K562 (cell line): ENCODE results near the gene ALKBH3. TPM values are rescaled to one million over a fixed set of nuclear protein-coding genes. Genes with fewer than 3 reads are reported as not detected.

Source experiments
- ATAC-seq: fragments of 200-7000 bp; cut with Tn5 transposase; 3 replicates; pipeline ENCODE4 v1.9.1; 2020; ENCODE audit warnings: moderate library complexity
- BruUV-seq: library from RNA; stranded (reverse); fragments of 400-500 nt; replicated peaks from 2 replicates; lab custom pipeline; 2021; lab: Mats Ljungman, UMichigan
- CTCF ChIA-PET: fragments of 300-600 bp; formaldehyde crosslinking; extraction: SDS; loops from one replicate; lab custom pipeline; 2021; ENCODE audit warnings: low intra/inter-chr PET ratio; lab: Yijun Ruan, JAX
- POLR2A ChIA-PET: fragments of 300-600, 350-650 bp; sonication (Branson Sonifier 250); formaldehyde crosslinking; extraction: SDS; loops from one replicate; lab custom pipeline; 2021; ENCODE audit warnings: antibody characterized with exemption, inconsistent platforms; lab: Yijun Ruan, JAX
- DNase-seq, 4 experiments: peaks; one replicate each; pipeline versions ENCODE4 v3.0.0 to v3.0.0-alpha.2; 2011 to 2018; ENCODE audit warnings: low spot score in 3 of 4, mixed read lengths in 3 of 4; ENCODE audit errors: extremely low read depth in 1 of 4
- FAIRE-seq: peaks from 2 replicates; lab custom pipeline; 2011; peaks lifted over from hg19 to GRCh38; lab: Jason Lieb, UNC
- H2AFZ ChIP-seq: 2 replicates; pipeline ENCODE4 v1.6.0; 2011; ENCODE audit warnings: low read depth, low read length, control low read depth, inconsistent platforms
- H3K27ac ChIP-seq: fragments of 200-600 bp; 3 replicates; pipeline ENCODE4 v1.8.0; 2011; ENCODE audit warnings: low read depth, mild to moderate bottlenecking, control low read depth, inconsistent platforms, low read length, moderate library complexity, mixed read lengths; ENCODE audit errors: extremely low read depth
- H3K27me3 ChIP-seq, 2 experiments: fragments of 300-600 bp in 1 of 2; 2 replicates in 1 of 2; 3 replicates in 1 of 2; pipeline versions ENCODE4 v1.6.0 to v1.8.0; 2011; ENCODE audit warnings: inconsistent platforms in 2 of 2, low read length in 2 of 2, mild to moderate bottlenecking in 1 of 2, mixed read lengths in 1 of 2, moderate library complexity in 1 of 2; ENCODE audit not compliant: control insufficient read depth in 2 of 2, insufficient read depth in 2 of 2
- H3K36me3 ChIP-seq: fragments of 300-600 bp; 3 replicates; pipeline ENCODE4 v1.8.0; 2011; ENCODE audit warnings: mild to moderate bottlenecking, low read length, inconsistent platforms; ENCODE audit not compliant: control insufficient read depth, insufficient read depth
- H3K4me1 ChIP-seq, 2 experiments: fragments of 200-600 bp in 1 of 2; replicated peaks in 1 of 2; 2 replicates in 1 of 2; 3 replicates in 1 of 2; pipeline versions ENCODE4 v1.5.1 to v1.8.0; 2011; ENCODE audit warnings: inconsistent platforms in 2 of 2, low read length in 2 of 2, mild to moderate bottlenecking in 1 of 2, mixed read lengths in 1 of 2, moderate library complexity in 1 of 2; ENCODE audit not compliant: control insufficient read depth in 2 of 2, insufficient read depth in 2 of 2
- H3K4me2 ChIP-seq: 2 replicates; pipeline ENCODE4 v1.6.1; 2011; ENCODE audit warnings: low read length, control low read depth, inconsistent platforms, mixed read lengths; ENCODE audit not compliant: insufficient read depth
- H3K4me3 ChIP-seq: fragments of 200-600 bp; sonication (generic), shearing (Covaris generic); 2 replicates; pipeline ENCODE4 v1.5.1; 2016; ENCODE audit warnings: control low read depth, inconsistent platforms
- H3K79me2 ChIP-seq: fragments of 200-600 bp; 3 replicates; pipeline ENCODE4 v1.8.0; 2011; ENCODE audit warnings: low read length, inconsistent platforms; ENCODE audit not compliant: control insufficient read depth, insufficient read depth
- H3K9ac ChIP-seq, 2 experiments: 2 replicates each; pipeline versions ENCODE4 v1.6.0 to v1.6.1; 2011; ENCODE audit warnings: low read depth in 2 of 2, low read length in 2 of 2, control low read depth in 1 of 2, inconsistent platforms in 1 of 2, mild to moderate bottlenecking in 1 of 2, mixed read lengths in 1 of 2; ENCODE audit not compliant: insufficient read depth in 1 of 2
- H3K9me1 ChIP-seq: one replicate; pipeline ENCODE4 v1.6.0; 2011; ENCODE audit warnings: inconsistent platforms, mild to moderate bottlenecking, low read length, moderate library complexity; ENCODE audit not compliant: control insufficient read depth, insufficient read depth
- H3K9me3 ChIP-seq: replicated peaks from 2 replicates; pipeline ENCODE4 v1.5.1; 2011; ENCODE audit warnings: low read depth, low read length, inconsistent platforms; ENCODE audit not compliant: control insufficient read depth, insufficient read depth
- H4K20me1 ChIP-seq: replicated peaks from 2 replicates; pipeline ENCODE4 v1.6.1; 2011; ENCODE audit warnings: low read length, inconsistent platforms, mixed read lengths; ENCODE audit not compliant: control insufficient read depth, insufficient read depth
- DIDO1 ChIP-seq: fragments of 450-650 bp; IDR thresholded peaks from 2 replicates; pipeline ENCODE4 v1.6.1; 2016; ENCODE audit warnings: low read depth, missing biosample characterization, missing genetic modification characterization
- ELF4 ChIP-seq: fragments of 450-650 bp; formaldehyde crosslinking; IDR thresholded peaks from 2 replicates; pipeline ENCODE4 v1.4.0; 2022; ENCODE audit warnings: missing genetic modification characterization
- MED1 ChIP-seq: sonication (generic); formaldehyde crosslinking; IDR thresholded peaks from 2 replicates; pipeline ENCODE4 v1.8.1; 2023; ENCODE audit warnings: missing genetic modification reagents, borderline replicate concordance
- MEF2D ChIP-seq: conservative IDR thresholded peaks from 2 replicates; pipeline ENCODE4 v1.6.1; 2016; ENCODE audit warnings: low read depth, missing genetic modification characterization, missing compliant biosample characterization
- NR2C1 ChIP-seq, 2 experiments: fragments of 450-650 bp; IDR thresholded peaks; 2 replicates each; pipeline ENCODE4 v1.6.1; 2017; ENCODE audit warnings: mild to moderate bottlenecking in 2 of 2, antibody characterized with exemption in 1 of 2, inconsistent platforms in 1 of 2, missing compliant biosample characterization in 1 of 2, missing genetic modification characterization in 1 of 2
- PTTG1 ChIP-seq: fragments of 450-650 bp; IDR thresholded peaks from 2 replicates; pipeline ENCODE4 v1.6.1; 2016; ENCODE audit warnings: low read depth, mild to moderate bottlenecking, missing genetic modification characterization, missing compliant biosample characterization
- SIN3B ChIP-seq: fragments of 450-650 bp; IDR thresholded peaks from 2 replicates; pipeline ENCODE4 v1.6.1; 2017; ENCODE audit warnings: low read depth, mild to moderate bottlenecking, moderate library complexity
- ZFP1 ChIP-seq: fragments of 450-650 bp; formaldehyde crosslinking; IDR thresholded peaks from 2 replicates; pipeline ENCODE4 v1.4.0; 2020; ENCODE audit warnings: mild to moderate bottlenecking, mixed read lengths
- ZNF232 ChIP-seq: sonication (generic); formaldehyde crosslinking; IDR thresholded peaks from 2 replicates; pipeline ENCODE4 v1.8.0; 2022; ENCODE audit warnings: mild to moderate bottlenecking, missing genetic modification reagents
- ZNF79 ChIP-seq: fragments of 250-450 bp; sonication (Bioruptor Pico); IDR thresholded peaks from 2 replicates; pipeline ENCODE4 v1.4.0; 2020; ENCODE audit warnings: low read depth, mild to moderate bottlenecking, moderate library complexity
- WGBS: fragments of 100-300 bp; shearing (Covaris generic); methylation state at CpG from one replicate; pipeline ENCODE4 v1.1.6; 2016; ENCODE audit warnings: low coverage, mixed read lengths; ENCODE audit not compliant: insufficient coverage; ENCODE audit errors: missing lambda C conversion rate; 5-methylcytosine and 5-hydroxymethylcytosine counted together
- in situ Hi-C: fragments of 300-500 bp; cut with MboI; formaldehyde crosslinking; loops from 4 replicates; pipeline ENCODE4 v1.15.0; 2018; ENCODE audit warnings: inconsistent platforms, mixed read lengths
- intact Hi-C: fragments of 100-400 bp; cut with micrococcal nuclease; formaldehyde crosslinking; loops from 2 replicates; pipeline ENCODE4 v1.14.2; 2022
- polyA plus RNA-seq, 8 experiments: library from polyadenylated mRNA; depleted of rRNA in 4 of 8; stranded (reverse) in 5 of 8; unstranded in 3 of 8; fragments of >200 nt; fragmentation: Nextera tagmentation in 2 of 8; fragmentation: Illumina TruSeq in 1 of 8; extraction: Ambion mirVana in 2 of 8; extraction: Trizol in 1 of 8; gene quantifications; 2 replicates each; pipeline versions ENCODE4 v1.2.1 to v1.2.3, GENCODE V29; 2011 to 2014; ENCODE audit warnings: inconsistent platforms in 1 of 8, missing spikeins in 1 of 8
- total RNA-seq, 7 experiments: library from RNA; depleted of rRNA in 6 of 7; stranded (reverse); fragments of >200 nt in 6 of 7; fragmentation: Illumina TruSeq in 2 of 7; extraction: Trizol in 2 of 7; gene quantifications; 2 replicates each; pipeline versions ENCODE4 v1.2.1 to v1.2.3, GENCODE V29; 2011 to 2021; ENCODE audit warnings: low replicate concordance in 1 of 7
- TF ChIP-seq, protein P1 (sequence below): fragments of 250-450 bp; sonication (Bioruptor Pico); IDR thresholded peaks from 2 replicates; pipeline ENCODE4 v1.8.0; 2022; ENCODE audit warnings: moderate library complexity, mild to moderate bottlenecking, inconsistent platforms
- TF ChIP-seq, protein P2 (sequence below): sonication (generic); formaldehyde crosslinking; IDR thresholded peaks from 2 replicates; pipeline ENCODE4 v1.8.1; 2023; ENCODE audit warnings: mild to moderate bottlenecking, missing genetic modification reagents

ALKBH3 gene
- total and polyA plus RNA-seq, 9 of the 15 experiments (the other 6 are each of a cell fraction or from before 2014, with no cell fraction given) = 16.0 to 49.9 (median 36.5) TPM

DNA sequence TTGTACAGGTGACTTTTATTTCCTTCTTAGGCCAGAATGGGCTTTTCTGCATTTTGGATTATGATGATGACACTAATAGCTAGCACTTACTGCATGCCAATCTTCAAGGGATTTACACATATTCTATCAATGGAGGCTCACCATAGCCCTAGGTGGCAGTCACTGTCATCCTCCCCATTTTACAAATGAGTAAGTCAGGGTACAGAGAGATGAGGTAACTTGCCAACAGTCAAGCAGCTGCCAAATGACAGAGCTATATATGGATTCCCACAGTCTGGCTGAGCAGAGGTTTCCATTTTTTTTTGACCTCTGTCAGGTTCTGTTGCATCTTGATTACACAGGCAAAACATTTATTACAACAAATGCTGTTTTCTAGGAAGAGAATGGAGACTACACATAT, 38.0 kb downstream of the ALKBH3 start (continued):
- no peak for TF ChIP-seq NR2C1 (IDR thresholded peaks at IDR 0.05)
- no peak for TF ChIP-seq NR2C1 (tag; IDR thresholded peaks at IDR 0.05)
- TF ChIP-seq, protein P1, sequence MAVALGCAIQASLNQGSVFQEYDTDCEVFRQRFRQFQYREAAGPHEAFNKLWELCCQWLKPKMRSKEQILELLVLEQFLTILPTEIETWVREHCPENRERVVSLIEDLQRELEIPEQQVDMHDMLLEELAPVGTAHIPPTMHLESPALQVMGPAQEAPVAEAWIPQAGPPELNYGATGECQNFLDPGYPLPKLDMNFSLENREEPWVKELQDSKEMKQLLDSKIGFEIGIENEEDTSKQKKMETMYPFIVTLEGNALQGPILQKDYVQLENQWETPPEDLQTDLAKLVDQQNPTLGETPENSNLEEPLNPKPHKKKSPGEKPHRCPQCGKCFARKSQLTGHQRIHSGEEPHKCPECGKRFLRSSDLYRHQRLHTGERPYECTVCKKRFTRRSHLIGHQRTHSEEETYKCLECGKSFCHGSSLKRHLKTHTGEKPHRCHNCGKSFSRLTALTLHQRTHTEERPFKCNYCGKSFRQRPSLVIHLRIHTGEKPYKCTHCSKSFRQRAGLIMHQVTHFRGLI = no peak
- no peak for TF ChIP-seq SIN3B
- TF ChIP-seq ZFP1 (CRISPR knock-in tag) = no peak
- no peak for TF ChIP-seq ZNF79
- TF ChIP-seq, all 486 proteins: peak for 0

DNA sequence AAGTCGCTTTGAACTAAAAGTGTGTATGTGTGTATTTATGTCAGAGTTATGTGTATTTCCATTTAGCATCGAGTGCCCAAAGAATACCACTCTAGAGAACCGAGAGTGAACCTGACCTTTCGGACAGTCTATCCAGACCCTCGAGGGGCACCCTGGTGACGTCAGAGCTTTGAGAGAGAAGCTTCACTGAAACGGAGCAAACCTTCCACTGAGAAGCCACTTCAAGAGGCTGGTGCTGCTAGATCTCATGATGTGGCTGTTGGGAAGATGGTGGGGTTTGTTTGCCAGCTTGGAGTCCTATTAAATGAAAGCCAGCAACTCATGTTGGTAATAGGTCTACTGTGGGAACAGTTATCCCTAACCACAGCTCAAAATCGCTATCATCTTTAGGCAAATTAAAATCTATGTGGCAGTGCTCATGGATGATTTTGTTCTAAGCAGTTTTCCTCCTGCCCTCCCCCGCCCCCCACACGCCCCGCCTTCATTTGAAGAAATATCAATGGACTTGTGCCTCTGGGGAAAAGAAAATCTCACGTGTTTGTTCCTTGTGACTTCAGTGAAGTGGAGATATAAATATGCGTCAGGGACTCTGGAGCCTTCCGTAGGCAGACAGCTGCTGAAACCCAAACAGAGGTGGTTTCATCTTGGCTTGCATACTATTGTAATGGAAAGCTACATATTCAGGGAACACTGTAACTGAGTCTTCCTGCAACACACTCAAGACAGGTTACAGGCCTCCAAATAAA, 39.4 kb downstream of the ALKBH3 start:
- FAIRE-seq = no peak
- H3K9me3 ChIP-seq = no peaks in the 10 kb centered on the region
- no peaks in the 10 kb centered on the region for H3K27me3 ChIP-seq
- H3K79me2 ChIP-seq = no peaks in the 10 kb centered on the region
- CTCF ChIA-PET = interaction anchor here (0.6 kb wide), 1 partner anchor 25 kb away, joined by 3 read pairs; no protein-coding TSS in a partner anchor
- intact Hi-C loops (no loop called here), in situ Hi-C loops (no loop called here)
- TF ChIP-seq ELF4 (CRISPR knock-in tag) = no peak
- no peak for TF ChIP-seq ZNF232 (CRISPR knock-in tag)
- TF ChIP-seq MEF2D (tag) = peak; percentile 21; the same call in 1 of the 2 replicates
- TF ChIP-seq DIDO1 = peak; percentile 70; the same call in 1 of the 2 replicates
- TF ChIP-seq PTTG1 (tag) = 0 out of 2 replicates have a peak, but pooled peaks have one; percentile 39
- no peak for TF ChIP-seq MED1 (CRISPR knock-in tag)
- TF ChIP-seq, protein P2, sequence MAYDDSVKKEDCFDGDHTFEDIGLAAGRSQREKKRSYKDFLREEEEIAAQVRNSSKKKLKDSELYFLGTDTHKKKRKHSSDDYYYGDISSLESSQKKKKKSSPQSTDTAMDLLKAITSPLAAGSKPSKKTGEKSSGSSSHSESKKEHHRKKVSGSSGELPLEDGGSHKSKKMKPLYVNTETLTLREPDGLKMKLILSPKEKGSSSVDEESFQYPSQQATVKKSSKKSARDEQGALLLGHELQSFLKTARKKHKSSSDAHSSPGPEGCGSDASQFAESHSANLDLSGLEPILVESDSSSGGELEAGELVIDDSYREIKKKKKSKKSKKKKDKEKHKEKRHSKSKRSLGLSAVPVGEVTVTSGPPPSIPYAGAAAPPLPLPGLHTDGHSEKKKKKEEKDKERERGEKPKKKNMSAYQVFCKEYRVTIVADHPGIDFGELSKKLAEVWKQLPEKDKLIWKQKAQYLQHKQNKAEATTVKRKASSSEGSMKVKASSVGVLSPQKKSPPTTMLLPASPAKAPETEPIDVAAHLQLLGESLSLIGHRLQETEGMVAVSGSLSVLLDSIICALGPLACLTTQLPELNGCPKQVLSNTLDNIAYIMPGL (CRISPR knock-in tag) = no peak
- peak overlapping the region; percentile 60; the same call in 1 of the 3 replicates for H3K27ac ChIP-seq
- H3K36me3 ChIP-seq = peaks cover 24% of the 10 kb centered on the region; the same call in 2 of the 3 replicates
- H3K4me1 ChIP-seq = peaks cover 7 to 30% of the 10 kb centered on the region in 2 experiments; a peak in 4 of 5 replicates
- peak overlapping the region; percentile 46; the same call in 1 of the 2 replicates for H2AFZ ChIP-seq
- peak overlapping the region; percentile 43 for H3K4me2 ChIP-seq
- POLR2A ChIA-PET = interaction anchor here (0.9 kb wide), 1 partner anchor 27 kb away, joined by 3 read pairs; no protein-coding TSS in a partner anchor
- H3K9me1 ChIP-seq = no peaks in the 10 kb centered on the region
- no peak overlapping the region for H3K4me3 ChIP-seq
- no peak for DNase-seq
- no peaks in the 10 kb centered on the region for H4K20me1 ChIP-seq
- BruUV-seq = no TSS peak
- peak overlapping the region in 1 of 2 experiments; percentile 20; a peak in 1 of 4 replicates for H3K9ac ChIP-seq
- WGBS = 54% methylated on average over 14 of the region's 14 CpGs
- no peak for ATAC-seq
